SK-N-SH treated with all-trans-retinoic acid at 6 μM for 48 hours (cell line): ENCODE measurements around the gene FOXN3.

Source experiments
- ZNF8 ChIP-seq: fragments of 450-650 bp; formaldehyde crosslinking; IDR thresholded peaks from 2 replicates; pipeline ENCODE4 v1.5.0; 2020; ENCODE audit warnings: mild to moderate bottlenecking, moderate library complexity
- TF ChIP-seq, protein P1 (sequence below): fragments of 250-450 bp; sonication (Bioruptor Pico); IDR thresholded peaks from 2 replicates; pipeline ENCODE4 v1.8.0; 2020; ENCODE audit warnings: mild to moderate bottlenecking, moderate library complexity, borderline replicate concordance

DNA sequence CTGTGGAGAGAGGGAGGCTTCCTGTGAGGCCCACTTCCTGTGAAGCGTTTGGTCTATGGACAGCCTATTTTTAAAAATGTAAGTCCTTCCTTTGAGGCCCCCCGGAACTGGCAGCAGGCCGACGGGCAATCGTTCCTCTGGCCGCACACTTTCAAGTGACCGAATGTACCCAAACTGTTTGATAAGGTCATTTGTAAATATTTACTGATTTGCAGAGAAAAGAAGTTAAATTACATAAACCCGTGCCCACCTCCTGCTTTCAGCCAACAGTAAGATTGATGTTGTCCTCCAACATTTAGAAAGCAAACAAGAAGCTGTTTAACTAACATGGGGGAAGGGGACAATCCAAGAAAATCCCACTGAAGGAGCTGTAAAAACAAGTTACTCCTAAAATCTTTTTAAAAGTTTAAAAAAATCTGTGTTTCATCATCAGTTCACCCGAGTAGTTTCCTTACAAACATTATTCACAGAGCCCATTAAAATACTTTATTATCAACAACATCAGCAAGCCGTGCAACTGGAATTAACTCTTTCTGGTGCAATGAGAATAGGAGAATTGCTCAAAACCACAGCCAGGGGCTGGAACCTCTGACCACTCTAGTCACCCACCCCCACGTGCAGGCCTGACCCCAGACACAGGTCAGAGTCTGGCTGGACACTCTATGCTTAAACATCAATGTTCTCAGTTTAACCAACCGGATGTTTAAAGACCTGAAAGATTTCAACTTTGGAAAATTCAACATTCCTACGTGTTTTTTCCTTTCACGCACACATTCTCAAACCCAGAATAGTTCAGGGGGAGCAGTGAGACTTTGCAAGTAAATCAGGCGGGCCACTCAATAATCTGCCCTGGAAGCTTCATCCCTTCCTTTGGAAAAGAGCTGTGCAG is 65.3 kb downstream of the FOXN3 start:
- TF ChIP-seq, protein P1, sequence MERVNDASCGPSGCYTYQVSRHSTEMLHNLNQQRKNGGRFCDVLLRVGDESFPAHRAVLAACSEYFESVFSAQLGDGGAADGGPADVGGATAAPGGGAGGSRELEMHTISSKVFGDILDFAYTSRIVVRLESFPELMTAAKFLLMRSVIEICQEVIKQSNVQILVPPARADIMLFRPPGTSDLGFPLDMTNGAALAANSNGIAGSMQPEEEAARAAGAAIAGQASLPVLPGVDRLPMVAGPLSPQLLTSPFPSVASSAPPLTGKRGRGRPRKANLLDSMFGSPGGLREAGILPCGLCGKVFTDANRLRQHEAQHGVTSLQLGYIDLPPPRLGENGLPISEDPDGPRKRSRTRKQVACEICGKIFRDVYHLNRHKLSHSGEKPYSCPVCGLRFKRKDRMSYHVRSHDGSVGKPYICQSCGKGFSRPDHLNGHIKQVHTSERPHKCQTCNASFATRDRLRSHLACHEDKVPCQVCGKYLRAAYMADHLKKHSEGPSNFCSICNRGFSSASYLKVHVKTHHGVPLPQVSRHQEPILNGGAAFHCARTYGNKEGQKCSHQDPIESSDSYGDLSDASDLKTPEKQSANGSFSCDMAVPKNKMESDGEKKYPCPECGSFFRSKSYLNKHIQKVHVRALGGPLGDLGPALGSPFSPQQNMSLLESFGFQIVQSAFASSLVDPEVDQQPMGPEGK (CRISPR knock-in tag), result no peak
- no peak for TF ChIP-seq ZNF8 (CRISPR knock-in tag)
